ES-I3 (cell line): Measurements from ENCODE around the gene WDR5.

Experiments
- H3K36me3 ChIP-seq: 2 replicates; pipeline ENCODE4 v1.6.1; 2013; ENCODE audit warnings: mild to moderate bottlenecking, low read length, control low read depth, moderate library complexity; ENCODE audit not compliant: insufficient read depth
- H3K4me1 ChIP-seq: 2 replicates; pipeline ENCODE4 v1.6.1; 2013; ENCODE audit warnings: mild to moderate bottlenecking, control low read depth, low read length; ENCODE audit not compliant: insufficient read depth
- H3K9ac ChIP-seq: 2 replicates; pipeline ENCODE4 v1.6.1; 2013; ENCODE audit warnings: low read depth, mild to moderate bottlenecking, low read length, moderate library complexity
- H3K9me3 ChIP-seq: 2 replicates; pipeline ENCODE4 v1.6.1; 2013; ENCODE audit warnings: mild to moderate bottlenecking, low read length, moderate library complexity; ENCODE audit not compliant: control insufficient read depth, insufficient read depth

The WDR5 gene

DNA sequence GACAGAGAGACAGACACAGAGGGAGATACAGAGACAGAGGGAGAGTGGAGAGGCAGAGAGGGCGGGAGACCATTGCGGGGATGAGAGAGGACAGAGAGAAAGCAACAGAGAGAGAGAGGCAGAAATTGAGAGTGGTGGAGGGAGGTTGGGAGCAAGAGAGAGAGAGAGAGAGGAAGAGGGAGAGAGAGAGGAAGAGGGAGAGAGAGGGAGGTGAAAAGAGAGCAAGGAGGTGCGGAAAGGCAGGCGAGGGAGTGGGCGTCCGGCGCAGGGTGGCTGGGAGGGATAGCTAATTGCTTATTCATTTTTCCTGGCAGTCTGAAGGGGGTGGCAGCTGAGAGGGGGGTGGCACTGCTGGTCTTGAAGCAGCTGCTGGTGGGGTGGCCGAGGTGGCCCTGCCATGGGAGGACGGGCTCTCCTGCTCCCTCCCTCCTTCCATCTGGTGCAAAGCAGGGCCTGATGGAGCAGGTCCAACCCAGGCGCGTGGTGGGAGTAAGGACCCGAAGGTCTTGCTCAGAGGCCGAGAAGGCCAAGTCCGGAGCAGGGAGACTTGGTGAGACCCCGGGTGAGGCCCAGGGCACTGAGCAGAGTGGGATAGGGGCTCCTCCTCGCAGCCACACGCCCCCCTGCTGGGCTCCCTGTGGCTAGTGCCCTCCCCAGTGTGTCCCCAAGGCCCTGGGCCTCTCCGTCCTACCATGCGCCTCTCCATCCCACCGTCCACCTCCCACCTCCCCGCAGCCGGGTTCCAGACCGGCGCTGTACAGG, 53.8 kb downstream of the WDR5 start:
- Histone ChIP-seq H3K9ac (peak overlapping the region; percentile 14; the same call in 1 of the 2 replicates), H3K9me3 (no peaks in the 10 kb centered on the region), H3K36me3 (no peaks in the 10 kb centered on the region), H3K4me1 (no peaks in the 10 kb centered on the region)

DNA sequence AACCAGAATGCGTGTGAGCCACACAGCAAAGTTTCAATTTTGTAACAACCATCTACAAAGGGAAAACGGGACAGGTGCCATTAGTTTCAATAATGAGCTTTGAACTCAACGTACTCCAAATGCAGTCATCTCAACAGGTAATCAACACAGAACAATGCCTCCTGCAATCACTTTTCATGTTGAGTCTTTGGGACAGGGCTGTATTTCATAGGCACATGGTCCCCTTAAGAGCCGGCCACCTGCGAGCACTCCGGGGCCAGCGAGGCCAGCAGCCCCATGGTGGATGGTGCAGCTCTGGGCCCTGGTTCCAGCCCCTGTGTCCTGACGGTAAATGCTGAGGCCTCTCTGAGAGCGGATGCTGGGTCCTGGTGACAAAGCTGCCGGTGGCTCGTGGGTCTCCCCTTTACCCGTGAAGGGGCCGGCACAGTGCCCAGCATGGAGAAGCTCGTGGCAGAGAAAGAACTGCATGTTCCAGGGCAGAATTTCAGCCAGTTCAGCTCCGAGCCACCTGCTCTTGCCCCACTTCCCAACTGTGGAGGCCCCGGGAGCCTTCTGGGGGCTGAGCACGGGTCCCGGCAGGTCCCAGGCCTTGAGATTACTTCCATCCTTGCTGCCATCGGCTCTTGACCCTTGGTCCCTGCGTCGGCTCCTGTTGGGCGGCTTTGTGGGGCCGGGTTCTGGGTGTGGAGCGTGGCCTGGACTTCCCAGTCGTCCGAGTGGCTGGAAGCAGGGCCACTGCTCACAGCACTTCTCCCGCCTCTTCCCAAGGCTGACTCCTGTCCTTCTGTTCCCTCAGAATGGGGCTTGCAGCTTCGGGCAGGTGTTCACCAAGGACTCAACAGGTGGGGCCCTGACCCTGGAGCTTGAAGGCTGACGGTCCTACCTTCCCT, 54.6 kb downstream of the WDR5 start:
- Histone ChIP-seq H3K4me1 (no peaks in the 10 kb centered on the region), H3K9ac (no peak overlapping the region), H3K36me3 (no peaks in the 10 kb centered on the region)

DNA sequence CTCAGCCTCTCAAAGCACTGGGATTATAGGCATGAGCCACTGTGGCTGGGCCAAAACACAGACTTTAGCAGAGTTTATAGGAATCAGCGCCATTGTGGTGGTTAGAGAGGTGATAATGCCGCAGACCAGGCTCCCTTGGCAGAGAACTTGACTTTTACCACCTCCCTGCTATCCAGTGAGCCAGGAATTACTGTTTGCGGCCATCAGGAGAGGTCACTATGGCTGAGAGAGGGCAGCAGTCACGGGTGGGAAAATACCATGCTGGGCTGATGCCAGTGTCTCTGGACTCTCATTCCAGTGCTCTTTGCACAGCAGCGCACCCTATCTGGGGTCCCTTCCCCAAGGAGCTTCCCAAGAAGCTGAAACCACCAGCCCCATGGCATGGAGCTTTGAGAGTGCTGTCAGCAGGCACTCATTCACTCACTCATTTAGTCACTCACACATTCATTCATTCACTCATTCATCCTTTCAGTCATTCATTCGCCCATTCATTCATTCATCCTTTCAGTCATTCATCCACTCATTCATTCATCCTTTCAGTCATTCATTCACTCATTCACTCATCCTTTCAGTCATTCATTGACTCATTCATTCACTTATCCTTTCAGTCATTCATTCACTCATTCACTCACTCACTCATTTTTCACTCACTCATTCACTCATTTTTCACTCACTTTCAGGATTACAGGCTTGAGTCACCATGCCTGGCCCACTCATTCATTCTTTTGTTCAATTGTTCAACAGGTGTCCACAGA, 55.8 kb downstream of the WDR5 start:
- no peak overlapping the region for H3K9ac ChIP-seq
- H3K4me1 ChIP-seq: no peaks in the 10 kb centered on the region
- H3K9me3 ChIP-seq: no peaks in the 10 kb centered on the region
- no peaks in the 10 kb centered on the region for H3K36me3 ChIP-seq

More for the DNA sequence above, 54.6 kb downstream of the WDR5 start:
- H3K9me3 ChIP-seq: no peaks in the 10 kb centered on the region

DNA sequence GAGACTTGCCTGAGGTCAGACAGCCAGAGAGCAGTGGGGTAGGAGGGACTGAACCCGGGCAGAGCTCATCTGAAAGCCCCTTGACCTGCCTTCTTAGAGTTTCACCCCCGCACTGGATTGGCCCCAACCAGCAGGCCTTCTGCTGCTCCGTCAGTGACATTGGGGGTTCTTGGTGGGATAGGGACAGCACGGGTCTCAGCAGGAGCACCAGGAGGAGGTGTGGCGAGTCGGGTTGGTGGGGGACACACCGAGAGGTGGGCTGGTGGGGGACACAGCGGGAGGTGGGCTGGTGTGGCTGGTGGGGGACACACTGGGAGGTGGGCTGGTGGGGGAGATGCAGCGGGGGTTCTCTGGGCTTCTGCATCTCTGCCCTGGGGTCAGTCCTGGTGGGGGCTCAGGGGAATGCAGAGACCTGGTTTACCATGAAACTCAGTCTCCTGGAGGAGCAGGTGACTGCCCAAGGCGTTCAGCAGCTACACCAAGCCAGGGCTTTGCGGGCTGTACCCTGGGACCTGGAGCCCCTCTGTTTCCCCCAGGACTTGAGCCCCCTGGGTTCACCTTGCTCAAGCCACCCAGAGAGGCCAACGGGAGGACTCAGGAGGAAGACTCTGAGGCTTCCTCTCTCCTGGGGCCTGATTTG, 56.5 kb downstream of the WDR5 start:
- no peaks in the 10 kb centered on the region for H3K4me1 ChIP-seq
- H3K9me3 ChIP-seq: no peaks in the 10 kb centered on the region
- H3K9ac ChIP-seq: no peak overlapping the region
- H3K36me3 ChIP-seq: no peaks in the 10 kb centered on the region

DNA sequence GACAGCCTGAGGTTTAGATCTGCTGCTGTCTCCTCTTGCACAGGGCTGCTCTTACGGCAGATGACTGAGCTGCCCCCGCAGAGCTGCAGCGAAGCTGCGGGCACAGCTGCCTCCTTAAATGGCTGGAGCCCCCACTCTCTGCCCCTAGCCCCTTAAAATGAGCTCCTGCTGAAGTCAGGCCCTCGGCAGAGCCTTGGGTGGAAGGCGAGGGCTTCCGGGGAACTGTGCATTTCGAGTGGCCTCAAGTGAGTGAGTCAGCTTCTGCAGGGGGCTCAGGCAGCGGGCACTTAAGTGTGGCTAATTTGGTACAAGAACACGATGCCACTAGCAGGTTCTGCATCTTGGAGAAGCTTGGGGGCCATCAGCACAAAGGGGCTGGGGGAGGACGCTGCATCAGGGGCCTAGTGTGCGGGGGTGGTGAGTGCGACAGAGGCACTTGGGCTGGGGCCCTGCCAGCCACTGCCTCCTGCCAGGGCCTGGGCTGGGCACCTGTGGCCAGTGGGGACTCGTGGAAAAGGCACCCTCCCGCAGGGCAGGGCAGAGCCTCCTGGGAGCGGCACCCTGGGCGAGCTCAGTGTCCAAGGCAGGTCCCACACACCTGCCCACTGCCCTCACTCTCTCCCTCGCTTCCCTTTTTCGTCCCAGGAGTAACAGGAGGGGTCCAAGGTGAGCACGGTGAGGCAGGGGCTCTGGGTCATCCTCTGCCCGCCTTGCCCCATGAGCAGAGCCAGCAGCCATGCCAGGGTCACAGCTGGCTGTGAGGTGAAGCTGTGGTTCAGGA, 57.3 kb downstream of the WDR5 start:
- Histone ChIP-seq H3K4me1 (no peaks in the 10 kb centered on the region), H3K36me3 (no peaks in the 10 kb centered on the region), H3K9me3 (no peaks in the 10 kb centered on the region), H3K9ac (no peak overlapping the region)

DNA sequence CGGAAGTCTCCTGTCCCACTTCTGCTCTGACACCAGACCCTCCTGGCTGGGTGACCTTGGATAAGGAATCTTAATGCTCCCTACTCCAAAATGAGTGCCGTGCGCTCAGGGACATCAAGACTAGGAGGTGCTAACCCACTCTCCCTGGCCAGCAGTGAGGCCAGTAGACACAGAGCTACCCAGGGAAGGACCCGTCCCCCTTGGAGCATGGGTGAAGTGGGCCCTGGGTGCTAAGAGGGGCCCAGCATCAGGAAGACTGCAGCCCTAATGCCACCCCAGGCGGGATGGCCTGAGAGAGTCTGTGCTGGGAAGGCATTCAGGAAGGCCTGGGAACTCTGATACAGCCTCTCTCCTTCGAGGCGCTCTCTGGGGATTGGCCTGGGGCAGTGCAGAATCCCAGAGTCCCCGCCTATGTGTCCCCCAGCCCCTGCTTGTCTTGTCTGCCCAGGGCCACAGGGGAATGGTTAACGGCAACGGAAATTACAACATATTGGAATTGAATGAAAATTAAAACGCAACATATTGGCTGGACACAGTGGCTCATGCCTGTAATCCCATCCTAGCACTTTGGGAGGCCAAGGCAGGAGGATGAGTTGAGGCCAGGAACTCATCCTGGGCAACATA, 58.1 kb downstream of the WDR5 start:
- Histone ChIP-seq H3K4me1 (no peaks in the 10 kb centered on the region), H3K36me3 (no peaks in the 10 kb centered on the region), H3K9me3 (no peaks in the 10 kb centered on the region), H3K9ac (no peak overlapping the region)

DNA sequence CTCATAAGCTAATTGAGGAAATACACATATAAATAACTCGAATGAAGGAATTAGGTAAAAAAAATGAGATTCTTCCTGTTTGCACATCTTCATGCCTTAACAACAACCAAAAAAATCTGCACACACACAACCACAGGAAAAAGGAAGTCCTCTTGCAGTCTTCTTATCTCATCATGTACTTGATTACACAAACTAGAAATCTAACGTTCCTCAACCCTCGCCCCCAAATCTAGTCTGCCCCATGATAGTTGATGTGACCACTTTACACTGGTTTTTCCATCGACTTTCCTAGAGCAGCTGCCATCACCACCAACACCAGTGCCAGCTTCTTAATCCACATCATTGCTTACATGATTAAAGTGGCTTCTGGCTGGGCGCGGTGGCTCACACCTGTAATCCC, 59.7 kb downstream of the WDR5 start:
- H3K36me3 ChIP-seq: no peaks in the 10 kb centered on the region
- no peak overlapping the region for H3K9ac ChIP-seq
- no peaks in the 10 kb centered on the region for H3K4me1 ChIP-seq
- no peaks in the 10 kb centered on the region for H3K9me3 ChIP-seq

DNA sequence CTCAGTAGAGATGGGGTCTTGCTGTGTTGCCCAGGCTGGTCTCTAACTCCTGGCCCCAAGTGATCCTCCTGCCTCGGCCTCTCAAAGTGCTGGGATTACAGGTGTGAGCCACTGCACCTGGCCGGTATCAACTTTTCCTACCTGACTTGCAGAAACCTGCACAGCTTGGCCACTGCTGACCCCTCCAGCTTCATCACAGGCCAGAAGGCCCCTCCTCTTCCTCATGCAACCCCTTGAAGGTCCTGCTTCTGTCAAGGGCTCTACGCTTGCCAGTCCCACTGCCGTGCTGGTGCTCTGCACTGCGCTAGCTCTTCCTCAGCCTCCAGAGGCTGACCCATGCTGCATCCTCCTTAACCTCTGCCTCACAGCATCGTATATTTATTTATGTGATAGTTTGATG, 61.0 kb downstream of the WDR5 start:
- H3K36me3 ChIP-seq: no peaks in the 10 kb centered on the region
- no peaks in the 10 kb centered on the region for H3K9me3 ChIP-seq
- H3K4me1 ChIP-seq: no peaks in the 10 kb centered on the region

DNA sequence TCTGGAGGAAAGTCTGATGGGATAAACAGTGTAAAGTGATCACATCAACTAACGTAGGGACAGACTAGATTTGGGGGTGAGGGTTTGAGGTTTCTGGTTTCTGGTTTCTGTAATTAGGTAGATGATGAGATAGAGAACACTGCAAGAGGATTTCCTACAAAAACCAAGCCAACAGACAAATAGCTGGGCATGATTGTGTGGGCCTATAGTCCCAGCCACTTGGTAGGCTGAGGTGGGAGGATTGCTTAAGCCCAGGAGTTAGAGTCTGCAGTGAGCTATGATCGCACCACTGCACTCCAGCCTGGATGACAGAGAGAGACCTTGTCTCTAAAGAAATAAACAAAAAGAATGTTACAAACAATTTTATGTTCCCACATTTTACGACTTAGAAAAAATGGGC, 62.9 kb downstream of the WDR5 start:
- Histone ChIP-seq H3K4me1 (no peaks in the 10 kb centered on the region), H3K9ac (no peak overlapping the region), H3K36me3 (no peaks in the 10 kb centered on the region), H3K9me3 (no peaks in the 10 kb centered on the region)

More for the DNA sequence above, 61.0 kb downstream of the WDR5 start:
- no peak overlapping the region for H3K9ac ChIP-seq

DNA sequence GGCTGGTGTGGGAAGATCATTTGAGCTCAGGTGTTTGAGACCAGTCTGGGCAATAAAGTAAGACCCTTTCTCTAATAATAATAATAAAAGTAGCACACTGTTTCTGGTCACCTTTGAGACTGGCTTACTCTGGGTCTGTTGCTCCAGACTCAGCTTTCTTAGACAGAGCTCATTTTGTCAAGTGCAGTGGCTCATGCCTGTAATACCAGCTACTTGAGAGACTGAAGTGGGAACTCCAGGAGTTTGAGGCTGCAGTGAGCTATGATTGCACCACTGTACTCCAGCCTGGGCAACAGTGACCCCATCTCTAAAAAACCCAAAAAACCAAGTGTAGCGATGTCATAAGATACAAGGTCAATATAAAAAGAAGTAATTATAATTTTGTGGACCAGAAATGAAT, 64.8 kb downstream of the WDR5 start:
- Histone ChIP-seq H3K4me1 (peaks cover 8% of the 10 kb centered on the region; the same call in 1 of the 2 replicates), H3K9me3 (no peaks in the 10 kb centered on the region), H3K9ac (no peak overlapping the region), H3K36me3 (no peaks in the 10 kb centered on the region)

DNA sequence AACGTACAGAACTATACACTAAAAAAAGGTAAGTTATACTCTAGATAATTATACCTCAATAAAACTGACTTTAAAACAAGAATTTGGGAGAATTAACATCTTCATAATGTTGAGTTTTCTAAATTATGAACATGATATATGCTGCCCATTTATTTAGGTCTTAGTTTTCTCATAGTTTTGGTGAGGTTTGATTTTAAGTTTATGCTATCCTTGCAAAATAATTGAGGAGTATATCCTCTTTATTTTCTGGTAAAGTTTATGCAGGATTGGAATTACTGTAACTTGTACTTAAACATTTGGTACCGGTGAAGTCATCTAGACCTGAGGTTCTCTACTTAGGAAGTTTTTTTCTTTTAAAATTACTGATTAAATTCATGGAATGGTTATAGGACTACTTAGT, 67.3 kb downstream of the WDR5 start:
- Histone ChIP-seq H3K9ac (no peak overlapping the region), H3K36me3 (no peaks in the 10 kb centered on the region)

DNA sequence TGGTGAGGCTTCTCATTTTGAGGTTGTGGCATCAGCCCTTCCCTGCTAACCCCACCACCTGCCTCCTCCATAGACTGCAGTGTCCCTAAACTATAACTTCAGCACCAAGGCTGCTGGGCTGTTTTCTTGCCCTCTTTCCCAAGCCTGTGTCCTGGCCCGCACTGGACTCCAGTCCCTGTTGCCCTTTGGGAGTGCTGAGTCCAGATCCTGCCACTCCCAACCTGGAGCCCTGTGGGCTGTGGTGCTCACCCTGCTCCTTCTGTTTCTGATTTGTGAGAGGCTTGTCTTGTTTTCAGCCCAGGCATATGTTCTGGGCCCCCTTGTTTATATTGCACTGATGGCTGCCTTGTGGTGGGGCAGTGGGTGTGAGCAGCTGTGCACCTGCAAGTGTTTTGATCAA, 68.2 kb downstream of the WDR5 start:
- Histone ChIP-seq H3K4me1 (peaks cover 10% of the 10 kb centered on the region; the same call in 1 of the 2 replicates), H3K36me3 (no peaks in the 10 kb centered on the region), H3K9me3 (no peaks in the 10 kb centered on the region), H3K9ac (no peak overlapping the region)

More for the DNA sequence above, 67.3 kb downstream of the WDR5 start:
- H3K4me1 ChIP-seq: peaks cover 10% of the 10 kb centered on the region; the same call in 1 of the 2 replicates
- H3K9me3 ChIP-seq: no peaks in the 10 kb centered on the region

DNA sequence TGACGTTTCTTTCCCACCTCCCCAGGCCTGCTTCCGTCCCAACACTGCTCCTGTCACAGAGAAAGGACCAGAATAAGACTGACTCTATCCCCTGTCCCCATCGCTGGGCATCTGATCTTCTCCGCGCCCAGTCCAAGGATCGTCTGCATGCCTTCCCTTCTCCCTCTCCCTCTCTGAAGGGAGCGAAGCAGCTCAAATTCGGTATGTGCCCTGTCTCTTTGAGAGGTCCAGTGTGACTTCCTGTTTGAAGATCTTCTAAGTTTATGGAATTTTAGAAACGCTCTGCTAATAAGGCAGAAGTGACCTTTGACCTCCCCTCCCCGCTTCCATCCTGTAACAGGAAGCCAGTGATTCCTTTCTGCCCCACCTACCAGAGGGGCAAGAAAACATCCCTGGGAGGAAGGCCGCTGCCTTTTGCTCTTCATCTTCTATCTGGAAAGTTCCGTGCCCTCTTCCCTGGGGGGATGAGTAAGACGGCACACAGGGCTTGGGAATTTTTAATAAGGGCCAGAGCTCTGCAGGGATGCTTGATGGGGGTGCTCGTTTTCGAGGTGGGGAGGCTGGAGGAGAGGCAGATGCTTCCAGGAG, 69.2 kb downstream of the WDR5 start:
- H3K36me3 ChIP-seq: no peaks in the 10 kb centered on the region
- H3K4me1 ChIP-seq: peaks cover 10% of the 10 kb centered on the region; the same call in 1 of the 2 replicates
- no peaks in the 10 kb centered on the region for H3K9me3 ChIP-seq
- no peak overlapping the region for H3K9ac ChIP-seq
